GM18907 (cell line): ENCODE results near the gene CCM2L.

Experiments used
- ATAC-seq: cut with Tn5 transposase; IDR thresholded peaks from one replicate; pipeline ENCODE4 v1.9.1; 2021; ENCODE audit warnings: mild to moderate bottlenecking, moderate library complexity; ENCODE audit not compliant: unreplicated experiment

The CCM2L gene

GRCh38 chr20:32010101-32010500, at the start of gene CCM2L:
Gene CCM2L, plus strand, starts transcription at chr20:32010438. Its CDS starts 17 bp downstream, at chr20:32010455.
- ATAC-seq, result no peak

GRCh38 chr20:31962761-31963160, 47.5 kb upstream of the CCM2L start:
- no peak for ATAC-seq

- no peak for ATAC-seq
Measured at GRCh38 chr20:31963889-31964288, 46.3 kb upstream of the CCM2L start.

GRCh38 chr20:31966991-31967655, 43.1 kb upstream of the CCM2L start:
- ATAC-seq, result no peak

- no peak for ATAC-seq
Measured at GRCh38 chr20:31967830-31968249, 42.4 kb upstream of the CCM2L start, which contains the start of gene XKR7. Gene XKR7, plus strand, starts transcription at chr20:31968151. Its CDS starts 25 bp downstream, at chr20:31968176.

- ATAC-seq, result peak; percentile 56
Measured at GRCh38 chr20:31968291-31969126, 41.7 kb upstream of the CCM2L start.

GRCh38 chr20:31969991-31970390, 40.2 kb upstream of the CCM2L start:
- no peak for ATAC-seq

- no peak for ATAC-seq
Measured at GRCh38 chr20:31972471-31973021, 37.7 kb upstream of the CCM2L start.

GRCh38 chr20:31974296-31974695, 35.9 kb upstream of the CCM2L start:
- no peak for ATAC-seq

- no peak for ATAC-seq
Measured at GRCh38 chr20:31974951-31975487, 35.2 kb upstream of the CCM2L start.

GRCh38 chr20:31975874-31976273, 34.4 kb upstream of the CCM2L start:
- ATAC-seq, result no peak

- ATAC-seq, result no peak
Measured at GRCh38 chr20:31977080-31977479, 33.2 kb upstream of the CCM2L start.

- ATAC-seq, result no peak
Measured at GRCh38 chr20:31979713-31980426, 30.4 kb upstream of the CCM2L start.

GRCh38 chr20:31981784-31982183, 28.5 kb upstream of the CCM2L start:
- no peak for ATAC-seq

- ATAC-seq, result no peak
Measured at GRCh38 chr20:31984981-31985471, 25.2 kb upstream of the CCM2L start.

- ATAC-seq, result no peak
Measured at GRCh38 chr20:31987744-31988143, 22.5 kb upstream of the CCM2L start.

- ATAC-seq, result no peak
Measured at GRCh38 chr20:31988430-31989015, 21.7 kb upstream of the CCM2L start.

- ATAC-seq, result no peak
Measured at GRCh38 chr20:31989030-31989645, 21.1 kb upstream of the CCM2L start.

GRCh38 chr20:31990641-31991338, 19.4 kb upstream of the CCM2L start:
- ATAC-seq, result no peak
